Esophagus squamous epithelium (tissue), 5 donors: ENCODE data around the gene SEMA6D. TPM values are rescaled to one million over a fixed set of nuclear protein-coding genes. Genes with fewer than 3 reads are reported as not detected.

ENCODE experiments used
- DNase-seq: peaks from one replicate; lab custom pipeline; 2025; lab: John Stamatoyannopoulos, UW
- H3K27ac ChIP-seq, 4 donors: fragments of 200-600 bp; sonication (generic); one replicate each; pipeline ENCODE4 v1.5.1; 2016 to 2019; ENCODE audit warnings: mild to moderate bottlenecking in 1 of 4
- H3K27me3 ChIP-seq, 4 donors: fragments of 200-600 bp; sonication (generic); 1 replicate in 3 of 4; 2 replicates in 1 of 4; pipeline versions ENCODE4 v1.5.1 to v1.6.0; 2017 to 2021; ENCODE audit warnings: antibody characterized with exemption in 1 of 4
- H3K36me3 ChIP-seq, 3 donors: fragments of 200-600 bp; sonication (generic); one replicate each; pipeline ENCODE4 v1.5.1; 2016 to 2019
- H3K4me1 ChIP-seq, 3 donors: fragments of 200-600 bp; sonication (generic); one replicate each; pipeline ENCODE4 v1.5.1; 2017 to 2019
- H3K4me3 ChIP-seq, 4 donors: fragments of 200-600 bp; sonication (generic); 1 replicate in 3 of 4; 2 replicates in 1 of 4; pipeline ENCODE4 v1.5.1; 2016 to 2019; ENCODE audit warnings: mild to moderate bottlenecking in 2 of 4, moderate library complexity in 1 of 4
- H3K9me3 ChIP-seq, 3 donors: fragments of 200-600 bp; sonication (generic); one replicate each; pipeline ENCODE4 v1.5.1; 2016 to 2019
- CTCF ChIP-seq, 6 experiments: fragments of 450-650 bp in 4 of 6; fragments of 200-600 bp in 2 of 6; sonication (generic) in 2 of 6; IDR thresholded peaks; one replicate each; pipeline ENCODE4 v1.5.1; 2016 to 2019; ENCODE audit warnings: antibody characterized with exemption in 6 of 6, mild to moderate bottlenecking in 4 of 6, moderate library complexity in 4 of 6
- POLR2A ChIP-seq, 4 donors: fragments of 450-650 bp; IDR thresholded peaks; one replicate each; pipeline ENCODE4 v1.6.1; 2017; ENCODE audit warnings: antibody characterized with exemption in 4 of 4, mild to moderate bottlenecking in 4 of 4, moderate library complexity in 3 of 4
- WGBS, 2 donors: methylation state at CpG; one replicate each; pipeline ENCODE4 v1.1.5; 2018; 5-methylcytosine and 5-hydroxymethylcytosine counted together
- intact Hi-C: fragments of 100-400 bp; cut with DNase I; formaldehyde crosslinking; loops from one replicate; pipeline ENCODE4 v1.15.0; 2022
- total RNA-seq, 4 donors: library from RNA; depleted of rRNA; stranded (reverse); fragments of >200 nt; gene quantifications; one replicate each; pipeline ENCODE4 v1.1.0, GENCODE V29; 2016
- donor health status: DM: yes; HTN: yes; CAD: no.

The SEMA6D gene
- total RNA-seq, 4 donors from 2014 or later, result 0.40 to 4.0 (median 1.1) TPM

GRCh38 chr15:47727137-47727536, 9.8 kb downstream of the SEMA6D start:
- no peak overlapping the region for H3K4me3 ChIP-seq
- H3K9me3 ChIP-seq, result no peaks in the 10 kb centered on the region
- TF ChIP-seq CTCF (IDR thresholded peaks at IDR 0.05), result no peak
- no peak for TF ChIP-seq POLR2A (IDR thresholded peaks at IDR 0.05)
- WGBS, 2 donors, result 77 to 86% methylated on average over 4 of the region's 4 CpGs
- no peak for DNase-seq
- no peak overlapping the region for H3K27ac ChIP-seq
- H3K27me3 ChIP-seq, result no peaks in the 10 kb centered on the region
- no peaks in the 10 kb centered on the region for H3K36me3 ChIP-seq
- peaks cover 0 to 17% (median 6%) of the 10 kb centered on the region in 3 donors for H3K4me1 ChIP-seq
- intact Hi-C loops, result no loop called here

GRCh38 chr15:47727676-47728075, 10.4 kb downstream of the SEMA6D start:
- Histone ChIP-seq H3K36me3 (no peaks in the 10 kb centered on the region), H3K4me3 (no peak overlapping the region), H3K27me3 (no peaks in the 10 kb centered on the region), H3K9me3 (no peaks in the 10 kb centered on the region), H3K27ac (no peak overlapping the region), H3K4me1 (peaks cover 0 to 17% (median 6%) of the 10 kb centered on the region in 3 donors)
- intact Hi-C loops, result no loop called here
- DNase-seq, result no peak
- TF ChIP-seq CTCF (IDR thresholded peaks at IDR 0.05), result no peak
- TF ChIP-seq POLR2A (IDR thresholded peaks at IDR 0.05), result no peak
- WGBS, 2 donors, result 78 to 95% methylated on average over 5 of the region's 5 CpGs

- WGBS, 2 donors, result 77 to 90% methylated on average over 6 of the region's 6 CpGs
- TF ChIP-seq CTCF (IDR thresholded peaks at IDR 0.05) (no peak), POLR2A (IDR thresholded peaks at IDR 0.05) (no peak)
- no peaks in the 10 kb centered on the region for H3K36me3 ChIP-seq
- no peaks in the 10 kb centered on the region for H3K27me3 ChIP-seq
- DNase-seq, result no peak
- H3K4me3 ChIP-seq, result no peak overlapping the region
- intact Hi-C loops, result no loop called here
- peaks cover 0 to 17% (median 6%) of the 10 kb centered on the region in 3 donors for H3K4me1 ChIP-seq
- H3K9me3 ChIP-seq, result no peaks in the 10 kb centered on the region
- no peak overlapping the region for H3K27ac ChIP-seq
Measured at GRCh38 chr15:47728426-47728825, 11.1 kb downstream of the SEMA6D start.

GRCh38 chr15:47728886-47729285, 11.6 kb downstream of the SEMA6D start:
- 86% methylated on average over 6 of the region's 6 CpGs for WGBS, 2 donors
- intact Hi-C loops, result no loop called here
- H3K4me1 ChIP-seq, result peaks cover 0 to 17% (median 6%) of the 10 kb centered on the region in 3 donors
- H3K36me3 ChIP-seq, result no peaks in the 10 kb centered on the region
- DNase-seq, result no peak
- H3K9me3 ChIP-seq, result no peaks in the 10 kb centered on the region
- no peak overlapping the region for H3K4me3 ChIP-seq
- no peak overlapping the region for H3K27ac ChIP-seq
- TF ChIP-seq CTCF (IDR thresholded peaks at IDR 0.05) (no peak), POLR2A (IDR thresholded peaks at IDR 0.05) (no peak)
- H3K27me3 ChIP-seq, result no peaks in the 10 kb centered on the region

- Histone ChIP-seq H3K36me3 (no peaks in the 10 kb centered on the region), H3K27ac (no peak overlapping the region), H3K4me3 (no peak overlapping the region), H3K9me3 (no peaks in the 10 kb centered on the region), H3K4me1 (peaks cover 0 to 12% (median 6%) of the 10 kb centered on the region in 3 donors), H3K27me3 (no peaks in the 10 kb centered on the region)
- WGBS, 2 donors, result 80 to 81% methylated on average over 2 to 3 of the region's 3 CpGs
- intact Hi-C loops, result no loop called here
- DNase-seq, result no peak
- TF ChIP-seq CTCF (IDR thresholded peaks at IDR 0.05), result no peak
- TF ChIP-seq POLR2A (IDR thresholded peaks at IDR 0.05), result no peak
Measured at GRCh38 chr15:47731230-47731629, 13.9 kb downstream of the SEMA6D start.
